IPS DF 4.7 (cell line): ENCODE measurements around the gene SULF2.

ENCODE experiments used
- DNase-seq: peaks from one replicate; pipeline ENCODE4 v3.0.0-alpha.2; 2013; ENCODE audit warnings: low spot score; ENCODE audit errors: extremely low read depth

The SULF2 gene

DNA sequence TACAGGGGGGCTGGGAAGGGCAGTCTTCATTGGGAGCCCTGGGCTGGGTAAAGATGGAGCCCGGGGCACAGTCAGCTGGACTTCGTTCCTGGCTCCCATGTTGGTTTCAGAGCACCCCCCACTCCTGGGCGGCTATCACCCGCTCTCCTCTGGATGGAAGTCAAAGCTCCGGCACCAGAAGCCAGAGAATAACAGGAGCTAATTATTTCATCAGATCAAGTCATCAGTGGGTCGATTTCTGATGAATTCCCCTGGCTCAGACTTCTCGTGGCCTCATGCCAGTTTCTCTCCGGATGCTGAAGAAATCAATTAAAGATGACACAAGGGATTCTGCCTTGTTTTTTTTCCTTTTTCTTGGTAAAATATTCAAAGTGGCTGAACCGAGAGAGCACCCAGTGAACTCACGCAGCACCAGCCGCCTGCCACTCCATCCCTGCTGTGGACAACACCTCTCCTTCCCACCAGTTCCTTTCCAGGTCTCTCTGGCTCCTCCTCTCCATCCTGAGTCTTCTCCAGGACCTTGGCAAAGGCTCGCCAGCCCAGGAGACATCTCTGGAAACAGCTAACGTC, 22.5 kb downstream of the SULF2 start:
- DNase-seq, result no peak

DNA sequence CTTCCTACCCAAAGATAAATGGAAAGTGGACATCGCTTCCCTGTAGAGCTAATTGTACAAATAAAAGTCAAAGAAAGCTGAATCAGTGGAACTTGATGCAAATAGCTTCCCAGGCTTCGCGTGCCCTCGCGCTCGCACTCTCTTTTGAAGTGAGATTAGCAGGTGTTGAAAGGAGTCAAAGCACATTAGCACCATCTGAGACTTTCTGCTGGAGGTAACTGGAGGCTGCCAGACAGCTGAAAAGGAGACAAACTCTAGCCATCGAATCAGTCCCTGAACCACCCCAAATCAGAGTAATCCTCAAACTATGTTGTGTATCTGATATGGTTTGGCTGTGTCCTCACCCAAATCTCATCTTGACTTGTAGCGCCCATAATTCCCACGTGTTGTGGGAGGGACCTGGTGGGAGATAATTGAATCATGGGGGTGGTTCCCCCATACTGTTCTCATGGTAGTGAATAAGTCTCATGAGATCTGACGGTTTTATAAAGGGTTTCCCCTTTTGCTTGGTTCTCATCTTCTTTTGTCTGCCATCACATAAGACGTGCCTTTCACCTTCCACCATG, 23.7 kb downstream of the SULF2 start:
- DNase-seq, result no peak

DNA sequence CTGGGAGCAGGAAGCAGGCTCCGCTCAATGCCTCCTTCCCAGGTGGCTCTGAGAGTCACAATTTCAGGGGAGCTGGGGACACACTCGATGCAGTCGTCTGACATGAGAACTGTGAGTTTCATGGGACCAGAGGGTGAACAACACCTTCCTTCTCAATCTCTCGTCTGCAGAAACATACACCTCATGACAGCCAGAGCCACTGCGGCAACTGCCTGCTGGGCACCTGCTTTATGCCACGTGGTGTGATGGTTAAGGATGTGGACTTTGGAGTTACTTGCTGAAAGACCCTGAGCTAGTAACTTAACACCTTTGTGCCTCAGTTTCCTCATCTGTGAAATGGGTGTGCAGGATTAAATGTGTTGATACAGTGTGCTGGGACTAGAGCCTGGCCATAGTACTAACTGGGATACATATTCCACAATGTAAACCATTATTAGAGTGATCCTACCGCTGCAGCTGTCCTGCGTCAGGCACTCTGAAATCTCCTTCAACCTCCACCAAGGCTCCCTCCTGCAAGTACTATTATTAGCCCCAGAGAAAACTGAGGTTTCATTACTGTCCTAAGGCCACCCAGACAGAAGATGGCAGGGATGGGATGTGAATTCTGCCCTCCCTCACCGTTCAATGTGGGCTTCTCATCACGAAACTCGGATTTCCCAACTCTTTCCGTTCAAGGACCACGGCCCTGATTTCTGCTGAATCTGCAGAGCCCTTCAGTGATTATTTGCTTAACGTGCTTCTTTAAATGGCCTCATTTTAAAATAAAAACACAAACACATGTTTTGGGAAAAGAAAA, 24.4 kb downstream of the SULF2 start:
- no peak for DNase-seq

DNA sequence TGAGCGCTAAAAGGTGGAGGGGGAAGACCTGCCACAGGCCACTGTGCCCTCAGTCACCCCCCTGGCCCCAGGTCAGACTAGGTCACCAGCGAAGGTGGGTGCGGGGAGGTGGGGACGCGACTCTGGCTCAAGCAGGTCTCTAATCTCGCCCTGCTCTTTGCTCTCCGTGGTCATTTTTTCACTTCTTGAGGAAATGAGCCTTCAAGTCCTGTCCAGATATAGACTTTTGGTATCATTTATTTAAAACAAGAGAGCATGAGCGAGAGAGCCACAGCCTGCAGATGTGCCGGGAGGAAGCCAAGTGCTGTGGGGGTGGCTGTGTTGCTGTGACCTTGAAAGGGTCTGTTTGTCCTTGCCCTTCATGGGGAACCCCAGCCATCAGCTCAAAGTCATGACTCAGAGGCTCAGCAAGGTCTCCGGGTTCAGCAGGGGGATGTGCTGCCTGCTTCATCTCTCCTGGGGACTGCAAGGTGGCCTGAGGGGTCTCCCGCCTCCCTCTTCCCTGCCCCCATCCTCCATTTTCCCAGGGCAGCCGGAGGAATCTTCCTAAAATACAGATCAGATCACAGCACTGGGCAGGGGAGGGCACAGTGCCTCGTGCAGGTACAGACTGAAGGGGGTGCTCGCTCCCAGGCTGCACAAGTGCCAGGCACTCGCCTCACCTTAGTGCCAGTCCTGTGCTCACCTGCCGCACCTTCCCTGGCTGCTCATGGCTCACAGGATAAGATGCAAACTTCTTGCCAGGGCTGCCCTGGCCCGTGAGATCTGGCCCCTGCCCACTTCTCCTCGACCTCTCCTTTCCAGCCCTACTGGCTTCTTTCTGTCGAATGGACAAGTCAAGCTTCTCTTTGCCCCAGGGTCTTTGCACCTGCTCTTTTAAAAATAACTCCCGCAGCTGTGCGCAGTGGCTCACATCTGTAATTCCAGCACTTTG, 26.5 kb downstream of the SULF2 start:
- no peak for DNase-seq

DNA sequence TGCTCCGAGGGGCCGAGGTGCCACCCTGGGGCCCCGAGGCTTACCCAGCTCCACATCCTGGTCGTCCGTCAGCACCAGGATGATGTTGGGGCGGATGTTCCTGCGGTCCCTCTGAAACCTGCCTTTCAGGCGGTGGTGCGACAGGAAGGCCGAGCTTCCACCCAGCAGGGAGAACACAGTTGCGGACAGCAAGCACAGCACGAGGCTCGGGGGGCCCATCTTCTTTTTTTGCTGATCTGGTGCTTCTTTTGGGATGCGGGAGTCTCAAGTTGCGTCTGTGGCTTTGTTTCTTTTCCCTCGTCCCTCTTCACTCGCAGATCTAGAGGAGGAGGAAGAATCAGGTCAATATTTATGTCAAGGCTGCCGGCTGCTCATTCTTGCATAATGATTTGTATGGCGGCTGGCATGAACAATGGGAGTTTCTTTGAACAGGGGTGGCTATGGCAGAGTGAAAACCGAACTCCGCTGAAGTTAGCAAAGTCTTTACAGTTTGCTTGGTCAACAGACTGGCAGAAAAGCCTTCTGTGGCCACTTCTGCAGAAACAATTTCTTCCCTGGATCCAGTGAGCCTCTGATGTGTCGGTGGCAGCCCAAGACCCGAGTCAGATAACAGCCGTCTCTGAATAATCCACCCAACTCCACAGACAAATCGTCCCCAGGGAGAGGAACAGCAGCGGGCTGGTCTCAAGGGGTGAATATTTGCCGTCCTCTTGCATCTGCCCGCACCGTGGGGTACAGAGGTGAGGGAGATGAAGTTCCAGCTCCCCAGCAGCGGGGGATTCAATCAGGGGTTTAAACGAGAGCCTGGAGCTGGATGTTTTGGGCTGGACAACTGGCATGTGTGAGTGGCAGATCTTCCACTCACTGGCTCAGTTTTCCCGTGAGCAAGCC, 27.9 kb downstream of the SULF2 start:
- no peak for DNase-seq

DNA sequence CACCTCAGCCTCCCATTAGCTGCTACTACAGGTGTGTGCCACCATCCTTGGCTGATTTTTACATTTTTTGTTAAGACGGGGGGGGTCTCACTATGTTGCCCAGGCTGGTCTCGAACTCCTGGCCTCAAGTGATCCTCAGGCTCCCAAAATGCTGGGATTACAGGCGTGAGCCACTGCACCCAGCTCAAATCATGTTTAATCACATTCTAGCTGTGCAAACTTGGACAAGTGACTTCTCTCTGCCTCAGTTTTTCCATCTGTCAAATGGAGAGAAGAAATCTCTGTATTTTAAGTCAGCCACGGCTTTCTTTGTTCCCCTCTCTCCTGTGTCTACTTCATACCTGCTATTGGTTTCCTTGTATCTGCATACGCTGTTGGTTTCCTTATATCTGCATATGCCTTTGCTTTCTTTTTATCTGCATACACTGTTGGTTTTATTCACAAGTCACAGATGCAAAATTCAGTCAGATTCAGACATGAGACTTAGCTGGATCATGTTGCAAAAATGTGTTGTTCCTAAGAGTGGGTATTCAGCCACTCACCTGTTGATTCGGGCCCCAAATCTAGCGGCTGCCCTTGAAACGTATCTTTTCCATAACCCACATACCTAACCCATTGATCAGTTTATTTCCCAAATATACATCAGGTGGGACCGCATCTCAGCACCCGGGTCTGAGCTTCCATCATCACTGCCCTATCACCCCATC, 30.2 kb downstream of the SULF2 start:
- no peak for DNase-seq

DNA sequence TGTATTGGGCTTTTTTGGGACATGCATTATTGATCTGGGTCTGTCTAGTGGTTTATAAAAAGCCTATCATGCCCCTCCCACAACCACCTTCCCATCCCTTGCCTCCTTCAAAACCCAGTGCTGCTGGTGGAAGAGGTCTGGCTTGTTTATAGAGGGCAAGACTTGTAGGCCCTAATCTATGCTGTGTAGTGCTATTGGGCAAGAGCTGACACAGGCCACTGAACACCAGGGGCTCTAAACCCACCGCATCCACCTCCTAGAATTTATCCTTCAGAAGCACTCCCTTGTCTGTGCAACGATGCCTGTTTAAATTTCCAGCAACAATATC, 30.9 kb downstream of the SULF2 start:
- no peak for DNase-seq

DNA sequence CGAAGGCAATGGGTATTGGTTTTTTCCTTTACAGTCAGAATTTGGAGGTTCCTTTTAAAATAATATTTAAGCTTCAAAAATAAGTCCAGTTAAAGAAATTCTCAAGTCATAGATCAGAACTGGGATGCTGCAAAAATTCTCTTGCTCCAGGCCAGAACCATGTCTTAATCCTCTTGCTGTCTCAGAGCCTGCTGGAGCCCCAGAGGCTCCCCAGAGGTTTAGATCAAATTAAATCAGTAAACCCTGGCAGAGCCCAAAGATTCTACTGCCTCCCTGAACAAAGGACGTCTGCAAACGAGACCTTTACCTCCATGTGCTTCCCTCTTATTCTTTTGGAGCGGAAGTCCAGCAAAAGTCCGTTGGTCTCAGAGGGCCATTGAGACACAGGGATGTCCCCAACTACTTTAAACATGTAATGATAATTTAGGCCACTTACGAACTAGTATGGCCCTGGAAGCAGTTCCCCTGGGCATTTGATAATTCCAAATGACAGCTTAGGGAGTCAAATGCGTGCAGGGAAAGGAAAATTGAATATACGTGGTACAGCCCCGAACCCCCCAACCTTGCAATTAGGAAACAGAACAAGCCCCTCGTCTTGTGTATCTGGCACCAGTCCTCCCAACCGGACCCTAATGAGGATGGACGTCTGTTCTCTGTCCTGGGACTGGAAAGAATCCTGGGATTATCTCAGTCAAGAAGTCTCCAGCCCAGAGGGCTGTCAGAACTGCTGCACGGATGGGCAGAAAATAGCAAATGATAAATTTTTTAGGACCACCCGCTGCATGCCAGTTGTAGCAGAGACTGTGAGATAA, 31.5 kb downstream of the SULF2 start:
- no peak for DNase-seq

DNA sequence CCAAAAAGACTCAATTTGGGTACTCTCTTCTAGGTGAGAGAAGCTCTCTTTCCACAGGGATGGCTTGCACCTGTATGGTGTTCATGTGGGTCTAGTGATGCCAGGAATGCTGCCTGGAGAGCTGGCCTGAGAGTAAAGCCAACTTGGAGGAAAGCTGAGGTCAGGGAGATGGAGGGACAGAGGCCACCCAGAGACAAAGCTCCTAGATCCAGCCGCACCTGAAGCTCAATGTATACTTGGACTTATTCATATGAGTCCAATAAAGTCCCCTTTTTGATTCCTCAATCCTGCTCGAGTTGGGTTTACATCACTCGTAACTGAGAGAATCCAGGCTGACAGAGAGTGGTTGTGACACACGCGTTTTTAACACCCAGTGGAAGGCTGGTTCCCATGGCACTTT, 33.8 kb downstream of the SULF2 start:
- DNase-seq, result no peak

DNA sequence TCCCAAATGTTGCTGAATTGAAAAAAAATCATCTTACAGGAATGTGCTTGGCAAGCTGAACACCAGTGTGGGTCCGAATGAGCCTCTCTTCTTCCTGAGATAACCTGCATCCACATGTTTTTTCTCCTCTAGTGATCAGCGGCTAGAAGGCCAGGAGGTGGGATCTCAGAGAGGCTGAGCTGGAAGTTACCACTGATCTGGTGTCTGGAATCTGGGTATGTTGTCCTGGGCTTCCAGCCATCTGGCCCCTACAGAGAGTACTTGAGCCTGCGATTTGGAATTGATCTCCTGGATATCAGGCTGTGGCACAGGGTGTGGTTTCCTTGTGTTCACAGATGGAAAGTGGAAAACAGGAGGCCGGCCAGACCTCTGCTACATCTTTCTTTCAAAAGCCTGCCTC, 35.9 kb downstream of the SULF2 start:
- no peak for DNase-seq

DNA sequence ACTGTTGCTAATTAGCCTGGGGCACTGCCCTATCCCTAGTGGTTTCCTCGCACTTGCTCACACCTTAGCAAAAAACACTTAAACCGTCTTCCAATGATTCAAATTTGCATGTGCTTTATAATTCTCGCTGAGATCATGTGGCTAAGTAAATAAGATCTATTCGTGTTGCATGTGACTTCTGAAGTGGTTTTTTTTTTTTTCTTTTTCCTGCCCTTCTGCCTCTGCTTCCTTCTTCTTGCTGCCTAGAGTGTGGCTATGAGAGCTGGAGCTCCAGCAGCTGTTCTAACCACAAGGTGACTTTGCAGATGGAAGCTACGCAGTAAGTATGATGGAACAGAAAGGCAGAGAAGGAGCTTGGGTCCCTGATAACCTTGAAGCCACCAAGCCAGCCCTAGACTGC, 36.5 kb downstream of the SULF2 start:
- no peak for DNase-seq

DNA sequence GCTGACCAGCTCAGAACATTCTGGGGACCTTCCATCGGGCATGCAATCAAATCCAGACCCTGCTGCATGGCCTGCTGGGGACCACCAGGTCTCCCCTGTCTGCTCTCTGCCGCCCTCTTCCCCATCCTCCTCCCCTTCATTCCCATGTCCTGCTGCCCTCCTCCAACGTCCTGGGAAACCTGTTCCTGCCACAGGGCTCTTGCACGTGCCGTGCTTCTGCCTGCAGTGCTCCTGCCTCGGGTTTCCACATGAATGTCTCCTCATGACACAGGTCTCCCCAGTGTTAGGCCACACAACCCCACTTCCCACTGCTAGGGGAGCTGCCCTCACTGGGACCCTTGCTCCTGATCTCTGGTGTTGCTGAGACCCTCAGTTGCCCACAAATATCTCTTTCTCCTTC, 37.2 kb downstream of the SULF2 start:
- no peak for DNase-seq

DNA sequence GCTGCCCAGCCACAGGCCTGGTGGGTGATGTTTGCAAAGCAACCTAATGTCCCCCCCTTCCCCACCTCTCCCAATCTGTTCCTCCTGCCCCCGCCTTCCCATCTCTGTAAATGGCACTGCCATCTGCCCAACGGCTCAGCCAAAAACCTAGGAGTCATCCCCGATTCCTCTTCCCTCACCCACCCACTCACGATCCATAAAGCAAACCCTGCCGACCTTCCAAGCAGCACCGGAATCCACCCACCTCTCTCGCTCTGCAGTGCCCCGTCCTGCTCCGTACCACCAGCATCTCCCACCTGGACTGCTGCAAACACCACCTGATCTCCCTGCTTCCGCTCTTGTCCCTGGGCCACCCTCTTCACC, 37.6 kb downstream of the SULF2 start:
- DNase-seq, result no peak

DNA sequence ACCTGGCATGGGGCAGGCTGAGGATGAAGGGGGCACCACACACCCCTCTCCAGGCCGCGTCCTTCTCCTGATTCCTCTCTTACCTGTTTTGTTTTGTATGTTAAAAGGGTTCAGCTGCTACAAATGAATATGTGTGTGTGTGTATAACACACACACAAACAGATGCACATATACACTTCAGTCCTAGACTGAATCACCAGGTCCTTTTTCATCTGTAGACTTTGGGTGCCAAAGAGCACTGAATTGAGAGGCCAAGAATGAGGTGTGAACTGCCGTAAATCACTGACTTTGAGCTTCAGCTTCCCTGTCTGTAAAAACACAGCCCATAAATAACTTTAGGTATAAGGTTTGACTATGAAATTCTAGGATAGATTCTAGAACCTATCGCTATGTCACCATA, 40.5 kb downstream of the SULF2 start:
- DNase-seq, result no peak

DNA sequence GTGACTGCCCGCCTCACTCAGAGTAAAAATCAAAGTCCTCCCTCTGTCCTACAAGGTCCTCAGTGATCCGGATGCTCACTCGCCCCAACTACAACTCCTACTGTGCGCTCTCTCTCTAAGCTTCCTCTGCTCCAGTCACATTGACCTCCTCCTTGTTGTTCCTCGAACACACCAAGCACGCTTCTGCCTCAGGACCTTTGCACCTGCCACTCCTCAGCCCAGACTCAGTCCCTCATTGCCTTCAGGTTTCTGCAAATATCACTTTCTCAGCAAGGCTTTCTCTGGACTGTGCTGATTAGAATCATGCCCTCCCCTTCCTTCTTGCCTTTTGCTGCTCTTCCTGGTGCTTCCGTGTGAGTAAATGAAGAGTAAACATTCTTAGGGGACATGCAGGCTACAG, 41.6 kb downstream of the SULF2 start:
- DNase-seq, result no peak

DNA sequence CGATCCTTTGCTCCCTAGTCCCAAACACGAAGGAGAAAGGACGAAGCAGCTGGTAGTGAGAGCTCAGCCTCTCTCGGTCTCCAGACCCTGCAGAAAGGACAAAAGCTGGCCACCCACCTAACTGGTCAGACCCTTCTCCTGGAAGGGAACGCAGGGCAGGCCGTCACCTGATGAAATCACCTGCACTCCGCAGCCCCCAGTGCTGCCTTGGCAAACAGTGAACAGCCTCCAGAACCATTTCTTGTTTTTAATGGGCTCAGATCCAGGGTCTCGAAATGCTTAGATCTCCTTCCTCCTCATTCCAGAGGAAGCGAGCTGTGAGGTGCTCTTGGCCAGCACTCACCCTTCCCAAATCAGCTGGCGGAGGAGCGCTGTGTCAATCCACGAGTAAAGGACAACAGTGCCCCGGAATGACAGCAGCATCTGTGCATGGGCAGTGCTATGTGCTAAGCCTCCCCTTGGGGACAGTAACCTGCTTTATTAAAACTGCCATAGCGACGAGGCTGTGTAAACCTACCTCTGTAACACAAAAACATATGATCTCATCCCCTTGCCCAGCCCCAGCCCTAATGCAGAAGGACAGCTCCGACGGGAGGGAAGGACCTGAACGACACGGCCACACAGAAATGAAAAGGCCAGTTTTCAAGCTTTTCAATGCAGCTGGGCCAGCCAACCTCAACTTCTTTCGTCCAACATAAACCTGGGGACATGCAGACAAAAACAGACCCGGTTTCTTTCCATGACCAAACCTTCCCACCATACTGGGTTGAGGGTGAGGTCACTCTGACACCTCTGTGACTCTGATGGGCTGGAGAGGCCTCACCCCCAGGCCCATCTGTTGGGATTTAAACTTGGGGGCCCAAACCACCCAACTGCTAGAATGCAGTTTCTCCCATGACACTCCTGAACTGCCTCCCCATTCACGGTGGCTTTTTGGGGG, 43.3 kb downstream of the SULF2 start:
- DNase-seq, result no peak

DNA sequence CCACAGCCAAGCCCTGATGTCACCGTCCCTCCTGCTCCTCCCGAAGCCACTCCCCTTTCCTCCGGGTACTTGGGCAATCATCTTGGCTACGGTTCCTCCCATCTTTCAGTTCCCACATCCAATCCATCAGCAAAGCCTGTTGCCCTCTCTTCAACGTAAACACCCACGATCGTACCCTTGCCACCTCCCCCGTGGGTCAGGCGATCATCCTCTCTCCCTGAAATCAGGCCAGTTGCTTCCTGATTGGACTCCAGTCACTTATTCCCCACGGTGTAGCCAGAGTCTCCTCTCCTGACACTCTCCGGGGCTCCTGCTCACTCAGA, 44.5 kb downstream of the SULF2 start:
- DNase-seq, result no peak

DNA sequence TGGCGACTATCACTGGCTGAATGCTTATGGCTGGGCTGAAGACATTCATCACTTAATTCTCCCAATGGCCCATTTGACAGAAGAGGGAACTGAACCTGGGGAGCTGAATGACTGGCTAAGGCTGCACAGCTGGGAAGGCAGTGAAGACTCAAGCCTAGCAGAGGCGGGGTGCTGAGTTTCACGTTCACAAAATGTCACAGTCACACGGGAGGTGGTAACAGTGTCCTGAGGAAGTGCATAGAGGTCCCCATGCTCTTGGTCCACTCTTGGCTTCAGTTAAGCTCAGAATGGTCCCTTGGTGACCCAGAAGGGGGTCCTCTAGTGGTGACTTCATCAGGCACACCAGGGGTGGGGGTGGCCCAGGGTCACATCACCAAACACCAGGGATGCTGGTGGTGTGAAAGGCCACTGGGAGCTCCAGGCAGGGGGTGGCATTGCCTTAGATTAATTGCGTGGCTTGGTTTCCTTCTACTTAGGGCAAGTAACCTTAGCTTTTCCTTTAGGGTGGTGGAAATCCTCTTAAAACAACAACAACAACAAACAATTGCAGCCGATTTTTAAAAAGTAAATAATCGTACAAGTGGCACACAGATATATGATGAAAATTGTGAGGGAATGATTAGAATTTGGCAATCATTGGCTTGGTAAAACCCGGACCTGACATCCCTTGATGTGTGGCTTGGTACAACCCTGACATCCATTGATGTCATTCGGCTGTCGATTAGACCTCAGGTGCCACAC, 45.0 kb downstream of the SULF2 start:
- DNase-seq, result no peak
